B cell (primary cell): ENCODE measurements around the gene MYB. TPM values are rescaled to one million over a fixed set of nuclear protein-coding genes. Genes with fewer than 3 reads are reported as not detected.

Experiments used
- ATAC-seq: fragments of 200-7000 bp; cut with Tn5 transposase; one replicate; pipeline ENCODE4 v1.10.0; 2021; ENCODE audit warnings: low read depth, mild to moderate bottlenecking, moderate number of reproducible peaks, moderate library complexity
- CTCF ChIA-PET: fragments of 350-600 bp; sonication (Branson Sonifier 250); formaldehyde crosslinking; loops from one replicate; lab custom pipeline; 2021; ENCODE audit warnings: antibody characterized with exemption, inconsistent platforms; lab: Charles Lee
- POLR2A ChIA-PET: fragments of 350-600 bp; sonication (Branson Sonifier 250); formaldehyde crosslinking; loops from one replicate; lab custom pipeline; 2021; ENCODE audit warnings: antibody characterized with exemption; lab: Charles Lee
- DNase-seq: peaks from one replicate; pipeline ENCODE4 v3.0.0; 2013
- H2AFZ ChIP-seq: 2 replicates; pipeline ENCODE4 v1.6.1; 2012; ENCODE audit warnings: mild to moderate bottlenecking, low read depth, low read length; ENCODE audit not compliant: insufficient read depth, poor library complexity, severe bottlenecking
- H3K27ac ChIP-seq, 2 donors: 1 replicate in 1 of 2; 2 replicates in 1 of 2; pipeline ENCODE4 v1.5.1; 2012 to 2013; ENCODE audit warnings: low read length in 2 of 2, mild to moderate bottlenecking in 2 of 2, moderate library complexity in 1 of 2
- H3K27me3 ChIP-seq, 4 experiments: fragments of 200-600 bp in 1 of 4; sonication (generic) in 1 of 4; replicated peaks in 1 of 4; 1 replicate in 2 of 4; 2 replicates in 2 of 4; pipeline versions ENCODE4 v1.6.1 to v1.7.0; 2013 to 2016; ENCODE audit warnings: low read length in 3 of 4, mild to moderate bottlenecking in 2 of 4, mixed read lengths in 1 of 4, moderate library complexity in 1 of 4; ENCODE audit not compliant: insufficient read depth in 4 of 4, control insufficient read depth in 3 of 4; ENCODE audit errors: control extremely low read depth in 1 of 4
- H3K36me3 ChIP-seq, 2 experiments: replicated peaks in 1 of 2; 1 replicate in 1 of 2; 2 replicates in 1 of 2; pipeline versions ENCODE4 v1.6.1 to v1.7.1; 2013; ENCODE audit warnings: low read length in 1 of 2; ENCODE audit not compliant: insufficient read depth in 2 of 2, control insufficient read depth in 1 of 2; ENCODE audit errors: control extremely low read depth in 1 of 2, extremely low read depth in 1 of 2
- H3K4me1 ChIP-seq, 2 donors: fragments of 200-600 bp in 1 of 2; sonication (generic) in 1 of 2; 1 replicate in 1 of 2; 2 replicates in 1 of 2; pipeline versions ENCODE4 v1.5.1 to v1.6.1; 2013 to 2017; ENCODE audit warnings: low read length in 2 of 2; ENCODE audit not compliant: control insufficient read depth in 2 of 2, insufficient read depth in 2 of 2
- H3K4me2 ChIP-seq: replicated peaks from 2 replicates; pipeline ENCODE3; 2012; ENCODE audit warnings: mild to moderate bottlenecking, low read depth, low read length; ENCODE audit not compliant: poor library complexity, severe bottlenecking
- H3K4me3 ChIP-seq, 5 experiments: fragments of 200-600 bp in 1 of 5; sonication (generic) in 1 of 5; 1 replicate in 3 of 5; 2 replicates in 2 of 5; pipeline versions ENCODE4 v1.5.1 to v1.7.0; 2011 to 2016; ENCODE audit warnings: low read length in 4 of 5, mild to moderate bottlenecking in 4 of 5, low read depth in 2 of 5, control low read depth in 1 of 5, moderate library complexity in 1 of 5; ENCODE audit not compliant: insufficient read depth in 1 of 5; ENCODE audit errors: control extremely low read depth in 1 of 5, extremely low read depth in 1 of 5
- H3K79me2 ChIP-seq: fragments of 200-600 bp; sonication (generic); one replicate; pipeline ENCODE4 v1.6.0; 2016; ENCODE audit warnings: low read length; ENCODE audit not compliant: control insufficient read depth, insufficient read depth
- H3K9ac ChIP-seq: fragments of 200-600 bp; sonication (generic); 2 replicates; pipeline ENCODE4 v1.6.1; 2017; ENCODE audit warnings: mild to moderate bottlenecking, low read length, moderate library complexity
- H3K9me3 ChIP-seq, 3 donors: one replicate each; pipeline versions ENCODE4 v1.6.1 to v1.7.1; 2013; ENCODE audit warnings: low read length in 2 of 3; ENCODE audit not compliant: control insufficient read depth in 2 of 3, insufficient read depth in 1 of 3; ENCODE audit errors: control extremely low read depth in 1 of 3
- H4K20me1 ChIP-seq: 2 replicates; pipeline ENCODE4 v1.6.0; 2012; ENCODE audit warnings: mild to moderate bottlenecking, low read length; ENCODE audit not compliant: insufficient read depth, control insufficient read depth, poor library complexity, severe bottlenecking
- H3K27ac Mint-ChIP-seq: one replicate; pipeline ENCODE4 v1.8.0; 2021; ENCODE audit warnings: mixed read lengths
- H3K27me3 Mint-ChIP-seq: one replicate; pipeline ENCODE4 v1.8.0; 2021; ENCODE audit warnings: mixed read lengths
- H3K4me1 Mint-ChIP-seq: one replicate; pipeline ENCODE4 v1.8.0; 2021; ENCODE audit warnings: mixed read lengths
- H3K4me3 Mint-ChIP-seq: one replicate; pipeline ENCODE4 v1.8.0; 2021; ENCODE audit warnings: mixed read lengths
- H3K9me3 Mint-ChIP-seq: one replicate; pipeline ENCODE4 v1.8.0; 2022; ENCODE audit warnings: mixed read lengths; ENCODE audit not compliant: insufficient read depth
- CTCF ChIP-seq: fragments of 200-600 bp; IDR thresholded peaks from one replicate; pipeline ENCODE4 v1.8.0; 2022; ENCODE audit warnings: antibody characterized with exemption, mild to moderate bottlenecking
- EZH2 ChIP-seq: IDR thresholded peaks from 2 replicates; pipeline ENCODE4 v1.6.1; 2012; ENCODE audit warnings: borderline replicate concordance, low read depth, mild to moderate bottlenecking, moderate library complexity, low read length; ENCODE audit not compliant: insufficient read depth, poor library complexity, severe bottlenecking
- WGBS: methylation state at CpG from one replicate; pipeline ENCODE4 v1.1.5; 2013; ENCODE audit warnings: missing lambda C conversion rate; ENCODE audit not compliant: insufficient coverage; 5-methylcytosine and 5-hydroxymethylcytosine counted together
- intact Hi-C: fragments of 100-400 bp; cut with micrococcal nuclease; formaldehyde crosslinking; loops from one replicate; pipeline ENCODE4 v1.10.0; 2022
- polyA plus RNA-seq: library from polyadenylated mRNA; depleted of rRNA; stranded (reverse); fragments of >200 nt; gene quantifications from 2 replicates; pipeline ENCODE4 v1.2.3, GENCODE V29; 2012
- total RNA-seq, 2 donors: library from RNA; stranded (reverse); fragments of 120-200 nt in 1 of 2; gene quantifications; 1 replicate in 1 of 2; 2 replicates in 1 of 2; pipeline versions ENCODE4 v1.2.3 to v1.2.4, GENCODE V29; 2013 to 2022

Gene MYB
- total and polyA plus RNA-seq, 2 donors (not counting 1 experiment from before 2014, with no cell fraction given) = 0.46 to 1.4 TPM

GRCh38 chr6:135215563-135215962 lies 34.5 kb downstream of the MYB start:
- TF ChIP-seq CTCF = no peak
- TF ChIP-seq EZH2 = no peak

GRCh38 chr6:135217663-135218062 lies 36.6 kb downstream of the MYB start:
- POLR2A ChIA-PET = no interaction called here
- ATAC-seq = no peak

More at GRCh38 chr6:135215563-135215962, 34.5 kb downstream of the MYB start:
- Histone ChIP-seq H3K9ac (no peak overlapping the region), H3K4me1 (no peaks in the 10 kb centered on the region), H3K27ac (no peak overlapping the region), H3K79me2 (no peaks in the 10 kb centered on the region), H3K27me3 (no peaks in the 10 kb centered on the region), H3K4me3 (no peak overlapping the region), H3K9me3 (no peaks in the 10 kb centered on the region), H2AFZ (no peak overlapping the region), H4K20me1 (no peaks in the 10 kb centered on the region), H3K36me3 (peaks cover 0 to 2% of the 10 kb centered on the region in 2 experiments), H3K4me2 (no peak overlapping the region)
- POLR2A ChIA-PET = no interaction called here
- intact Hi-C loops = no loop called here
- peaks cover 11% of the 10 kb centered on the region for H3K4me1 Mint-ChIP-seq
- ATAC-seq = no peak
- DNase-seq = no peak
- WGBS = 96% methylated on average over 5 of the region's 6 CpGs
- CTCF ChIA-PET = no interaction called here
- no peaks in the 10 kb centered on the region for H3K27me3 Mint-ChIP-seq
- no peaks in the 10 kb centered on the region for H3K9me3 Mint-ChIP-seq
- no peak overlapping the region for H3K27ac Mint-ChIP-seq
- no peak overlapping the region for H3K4me3 Mint-ChIP-seq

More at GRCh38 chr6:135217663-135218062, 36.6 kb downstream of the MYB start:
- Histone ChIP-seq H3K9me3 (no peaks in the 10 kb centered on the region), H2AFZ (no peak overlapping the region), H3K36me3 (peaks cover 0 to 2% of the 10 kb centered on the region in 2 experiments), H3K79me2 (no peaks in the 10 kb centered on the region), H3K9ac (no peak overlapping the region), H3K4me3 (no peak overlapping the region), H3K27me3 (no peaks in the 10 kb centered on the region), H4K20me1 (no peaks in the 10 kb centered on the region), H3K4me1 (no peaks in the 10 kb centered on the region), H3K4me2 (no peak overlapping the region), H3K27ac (no peak overlapping the region)
- WGBS = 93% methylated on average over 5 of the region's 6 CpGs
- TF ChIP-seq CTCF (no peak), EZH2 (no peak)
- no peaks in the 10 kb centered on the region for H3K27me3 Mint-ChIP-seq
- no peaks in the 10 kb centered on the region for H3K9me3 Mint-ChIP-seq
- H3K4me3 Mint-ChIP-seq = no peak overlapping the region
- CTCF ChIA-PET = interaction anchor here (0.7 kb wide), 1 partner anchor 12 kb away, joined by 3 read pairs; no protein-coding TSS in a partner anchor
- intact Hi-C loops = no loop called here
- no peak overlapping the region for H3K27ac Mint-ChIP-seq
- DNase-seq = no peak
- H3K4me1 Mint-ChIP-seq = peaks cover 6% of the 10 kb centered on the region
